ENCODE results near the gene JAML. TPM values are rescaled to one million over a fixed set of nuclear protein-coding genes. Genes with fewer than 3 reads are reported as not detected.

The JAML gene
- total and polyA plus RNA-seq, 2 of the 8 experiments (the other 6 are each of a cell fraction or from before 2014, with no cell fraction given): 0.12 to 0.58 TPM

DNA sequence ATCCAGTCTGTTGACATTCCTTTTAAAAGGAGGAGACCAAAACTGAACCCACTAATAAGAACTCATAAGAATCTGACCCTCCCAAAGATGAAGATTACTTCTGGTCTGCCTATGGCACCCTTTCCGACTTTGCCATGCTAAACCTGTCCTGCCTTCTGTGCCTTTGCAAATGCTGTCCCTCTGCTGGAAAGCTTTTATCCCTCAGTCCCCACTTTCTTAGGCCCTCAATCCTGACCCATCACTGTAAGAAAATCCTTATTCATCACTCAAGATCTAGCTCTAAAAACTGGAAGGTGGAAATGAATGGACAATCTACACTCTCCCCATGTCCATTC lies 16.9 kb upstream of the JAML start:
- H2AFZ ChIP-seq (ENCODE audit: low read length): no peak overlapping the region

More for the DNA sequence above, 16.9 kb upstream of the JAML start:
- Histone ChIP-seq H3K79me1 (ENCODE audit: low read depth, low read length) (no peaks in the 10 kb centered on the region), H2BK120ac (replicated peaks; ENCODE audit: low read depth, low read length) (no peak overlapping the region), H4K91ac (replicated peaks; ENCODE audit: insufficient read length, low read length) (no peak overlapping the region), H3K36me3 (ENCODE audit: control insufficient read depth in 2 of 4, insufficient read depth in 4 of 4, low read length in 3 of 4) (no peaks in the 10 kb centered on the region), H4K5ac (ENCODE audit: insufficient read length, low read depth, low read length) (no peak overlapping the region), H3K27ac (ENCODE audit: low read depth, low read length) (no peak overlapping the region), H3K27me3 (replicated peaks in 1 of 4; ENCODE audit: control insufficient read depth in 3 of 4, extremely low read depth in 1 of 4, insufficient read depth in 3 of 4, low read length in 3 of 4) (peaks cover 0 to 2% (median 0%) of the 10 kb centered on the region in 4 experiments; a peak in 2 of 7 replicates), H3K4me3 (ENCODE audit: extremely low read depth in 1 of 4, insufficient read depth in 2 of 4, low read depth in 3 of 4, low read length in 4 of 4) (no peak overlapping the region), H2AK5ac (ENCODE audit: low read depth, low read length) (no peak overlapping the region; the same call in 1 of the 2 replicates), H3K14ac (ENCODE audit: insufficient read length) (no peak overlapping the region), H2BK12ac (ENCODE audit: low read depth, low read length) (no peak overlapping the region), H2BK5ac (ENCODE audit: low read depth, low read length) (no peak overlapping the region), H4K20me1 (replicated peaks in 1 of 2; ENCODE audit: control insufficient read depth in 1 of 2, insufficient read depth in 2 of 2, low read length in 2 of 2) (no peaks in the 10 kb centered on the region), H3K79me2 (ENCODE audit: control insufficient read depth in 1 of 2, insufficient read depth in 2 of 2, low read length in 2 of 2) (no peaks in the 10 kb centered on the region), H3K9me3 (ENCODE audit: insufficient read depth in 2 of 2, low read depth in 1 of 2, low read length in 1 of 2) (no peaks in the 10 kb centered on the region), H3K4ac (replicated peaks; ENCODE audit: insufficient read length, low read depth, low read length) (no peak overlapping the region), H2BK15ac (ENCODE audit: low read length) (no peak overlapping the region), H3K4me2 (ENCODE audit: insufficient read depth in 1 of 2, low read depth in 2 of 2, low read length in 2 of 2) (no peak overlapping the region), H3K23me2 (ENCODE audit: low read depth, low read length) (no peaks in the 10 kb centered on the region; the same call in 1 of the 2 replicates), H3K9ac (replicated peaks in 1 of 4; ENCODE audit: extremely low read depth in 1 of 4, low read depth in 3 of 4, low read length in 3 of 4) (no peak overlapping the region), H3K56ac (replicated peaks; ENCODE audit: insufficient read length, low read depth, low read length) (no peak overlapping the region), H2BK20ac (ENCODE audit: low read length) (no peak overlapping the region), H4K8ac (ENCODE audit: extremely low read depth, insufficient read depth, low read length) (no peak overlapping the region), H3K23ac (ENCODE audit: insufficient read length) (no peak overlapping the region), H3K4me1 (replicated peaks in 1 of 4; ENCODE audit: control insufficient read depth in 3 of 4, insufficient read depth in 4 of 4, low read length in 3 of 4) (peaks cover 0 to 6% (median 0%) of the 10 kb centered on the region in 4 experiments; a peak in 4 of 7 replicates), H3K18ac (ENCODE audit: extremely low read depth, low read length) (no peak overlapping the region)
- ChIA-PET CTCF (ENCODE audit: partially characterized antibody) (interaction anchor here (1.5 to 2.7 kb wide), 3 partner anchors 30 to 71 kb away, joined by 4 to 9 read pairs (median 8); no protein-coding TSS in a partner anchor), POLR2A (ENCODE audit: partially characterized antibody) (no interaction called here)
- TF ChIP-seq FOSL1 (IDR thresholded peaks at IDR 0.05; ENCODE audit: insufficient read depth, low read depth, low read length): no peak
- TF ChIP-seq HDAC6 (IDR thresholded peaks at IDR 0.05; ENCODE audit: low read depth, low read length): no peak
- no peak for TF ChIP-seq USF2 (IDR thresholded peaks at IDR 0.05; ENCODE audit: low read length)
- no peak for TF ChIP-seq NRF1 (IDR thresholded peaks at IDR 0.05; ENCODE audit: low read depth, low read length)
- TF ChIP-seq SIN3A (conservative IDR thresholded peaks at IDR 0.05 in 1 of 2, IDR thresholded peaks at IDR 0.05 in 1 of 2; ENCODE audit: low read depth in 1 of 2, low read length in 2 of 2): no peak
- TF ChIP-seq BCL11A (IDR thresholded peaks at IDR 0.05; ENCODE audit: low read depth in 2 of 2, low read length in 2 of 2): no peak
- DNase-seq (ENCODE audit: low read depth in 1 of 2, low spot score in 2 of 2) (no peak), FAIRE-seq (no peak)
- WGBS, 2 experiments (ENCODE audit: extremely low coverage in 1 of 2, insufficient coverage in 1 of 2, insufficient read length in 1 of 2, insufficient replicate concordance in 2 of 2, low coverage in 1 of 2, low lambda C conversion rate in 2 of 2, missing lambda C conversion rate in 1 of 2): 89% methylated on average over 1 of the region's 1 CpG; no CpG with 5 or more reads in 1 of the 2 experiments

All from H1 (cell line).